ENCODE results near the gene PPT1. TPM values are rescaled to one million over a fixed set of nuclear protein-coding genes. Genes with fewer than 3 reads are reported as not detected.

Gene PPT1
- total and polyA plus RNA-seq, 3 donors from 2014 or later: 67.0 to 112 (median 82.9) TPM

- H3K9me3 ChIP-seq: no peaks in the 10 kb centered on the region
- intact Hi-C loops (cut with DNase I; ENCODE audit: low total_unique reads): no loop called here
- H3K4me1 ChIP-seq: peaks cover 51% of the 10 kb centered on the region
- peak overlapping the region; percentile 5 to 57 for H3K27ac ChIP-seq
- no peak for TF ChIP-seq CTCF (IDR thresholded peaks at IDR 0.05)
- no peak for TF ChIP-seq POLR2A (IDR thresholded peaks at IDR 0.05)
- 76 to 89% methylated on average over 1 of the region's 1 CpG for WGBS, 2 donors
- DNase-seq: no peak
- no peaks in the 10 kb centered on the region for H3K27me3 ChIP-seq
- no peaks in the 10 kb centered on the region for H3K36me3 ChIP-seq (ENCODE audit: low read depth, missing control alignments)
- no peak overlapping the region for H3K4me3 ChIP-seq
Observed at GRCh38 chr1:40058097-40058452, 39.0 kb downstream of the PPT1 start.

- Histone ChIP-seq H3K36me3 (ENCODE audit: low read depth, missing control alignments) (no peaks in the 10 kb centered on the region), H3K4me1 (peaks cover 51% of the 10 kb centered on the region), H3K9me3 (no peaks in the 10 kb centered on the region), H3K27ac (peak overlapping the region; percentile 51 to 57), H3K4me3 (no peak overlapping the region), H3K27me3 (no peaks in the 10 kb centered on the region)
- intact Hi-C loops (cut with DNase I; ENCODE audit: low total_unique reads): no loop called here
- DNase-seq: peak; percentile 57
- TF ChIP-seq CTCF (IDR thresholded peaks at IDR 0.05) (no peak), POLR2A (IDR thresholded peaks at IDR 0.05) (no peak)
- WGBS, 2 donors: 63 to 84% methylated on average over 1 of the region's 1 CpG
Observed at GRCh38 chr1:40057310-40058030, 39.6 kb downstream of the PPT1 start.

- Histone ChIP-seq H3K9me3 (no peaks in the 10 kb centered on the region), H3K27ac (peak overlapping the region; percentile 51 to 57), H3K4me3 (no peak overlapping the region), H3K27me3 (no peaks in the 10 kb centered on the region), H3K36me3 (ENCODE audit: low read depth, missing control alignments) (no peaks in the 10 kb centered on the region), H3K4me1 (peaks cover 51% of the 10 kb centered on the region)
- no peak for DNase-seq
- 86 to 88% methylated on average over 5 of the region's 5 CpGs for WGBS, 2 donors
- intact Hi-C loops (cut with DNase I; ENCODE audit: low total_unique reads): no loop called here
- TF ChIP-seq CTCF (IDR thresholded peaks at IDR 0.05) (no peak), POLR2A (IDR thresholded peaks at IDR 0.05) (no peak)
Observed at GRCh38 chr1:40056519-40057309, 40.3 kb downstream of the PPT1 start.

- H3K27ac ChIP-seq: no peak overlapping the region
- peaks cover 40% of the 10 kb centered on the region for H3K4me1 ChIP-seq
- no peak for DNase-seq
- WGBS, 2 donors: 83 to 84% methylated on average over 11 of the region's 11 CpGs
- no peak overlapping the region for H3K4me3 ChIP-seq
- intact Hi-C loops (cut with DNase I; ENCODE audit: low total_unique reads): no loop called here
- H3K9me3 ChIP-seq: no peaks in the 10 kb centered on the region
- H3K27me3 ChIP-seq: no peaks in the 10 kb centered on the region
- TF ChIP-seq POLR2A (IDR thresholded peaks at IDR 0.05) (no peak), CTCF (IDR thresholded peaks at IDR 0.05) (no peak)
- H3K36me3 ChIP-seq (ENCODE audit: low read depth, missing control alignments): no peaks in the 10 kb centered on the region
Observed at GRCh38 chr1:40053138-40053887, 43.7 kb downstream of the PPT1 start.

All from testis (tissue), 3 donors.